ENCODE data around the gene SCLY.

DNA sequence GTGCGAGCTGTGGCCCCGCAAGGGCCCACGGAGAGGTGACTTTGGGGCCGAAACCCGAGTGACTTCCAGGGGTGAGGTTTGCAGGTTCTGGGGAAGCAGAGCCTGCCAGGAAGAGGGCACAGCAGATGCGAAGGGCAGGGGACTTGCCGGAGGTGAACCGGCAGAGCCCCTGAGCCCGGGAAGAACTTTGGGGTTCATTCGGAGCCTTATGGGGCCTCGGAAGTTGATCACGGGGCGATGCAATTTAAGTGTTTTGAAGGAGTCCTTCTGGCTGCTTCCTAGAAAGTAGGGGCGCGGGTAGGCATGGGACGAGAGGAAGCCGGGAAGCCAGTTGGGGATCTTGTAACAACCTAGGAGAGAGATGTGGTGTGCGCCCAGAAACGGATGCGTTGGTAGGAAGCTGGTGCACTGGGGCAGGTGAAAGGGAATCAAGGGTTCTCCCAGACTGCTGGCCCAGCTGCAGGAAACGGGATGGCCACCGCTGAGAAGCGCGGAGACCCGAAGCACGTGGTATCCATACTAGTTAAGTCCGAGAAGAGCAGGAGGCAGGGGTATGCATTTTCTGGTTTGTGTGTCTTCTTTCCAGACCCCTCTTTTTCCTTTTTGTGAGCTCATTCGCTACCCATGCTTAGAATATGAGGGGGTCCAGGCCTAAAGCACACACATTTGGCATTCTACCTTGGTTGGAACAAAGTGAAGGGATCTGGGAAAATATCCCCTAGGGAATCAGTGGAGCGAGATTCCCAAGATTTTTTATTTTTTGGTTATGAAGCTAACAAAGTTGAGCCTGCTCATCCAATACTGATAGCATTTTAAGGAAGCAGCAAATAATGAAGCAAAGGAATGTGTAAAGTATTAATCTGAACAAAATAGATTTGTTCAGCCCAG, 758 bp downstream of the SCLY start:
- no peak for TF ChIP-seq ZNF223 (tag by site-specific recombination; IDR thresholded peaks at IDR 0.05)
- TF ChIP-seq, protein P1, sequence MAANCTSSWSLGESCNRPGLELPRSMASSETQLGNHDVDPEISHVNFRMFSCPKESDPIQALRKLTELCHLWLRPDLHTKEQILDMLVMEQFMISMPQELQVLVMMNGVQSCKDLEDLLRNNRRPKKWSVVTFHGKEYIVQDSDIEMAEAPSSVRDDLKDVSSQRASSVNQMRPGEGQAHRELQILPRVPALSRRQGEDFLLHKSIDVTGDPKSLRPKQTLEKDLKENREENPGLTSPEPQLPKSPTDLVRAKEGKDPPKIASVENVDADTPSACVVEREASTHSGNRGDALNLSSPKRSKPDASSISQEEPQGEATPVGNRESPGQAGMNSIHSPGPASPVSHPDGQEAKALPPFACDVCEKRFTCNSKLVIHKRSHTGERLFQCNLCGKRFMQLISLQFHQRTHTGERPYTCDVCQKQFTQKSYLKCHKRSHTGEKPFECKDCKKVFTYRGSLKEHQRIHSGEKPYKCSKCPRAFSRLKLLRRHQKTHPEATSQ (tag by site-specific recombination; IDR thresholded peaks at IDR 0.05): no peak
- TF ChIP-seq, protein P2, sequence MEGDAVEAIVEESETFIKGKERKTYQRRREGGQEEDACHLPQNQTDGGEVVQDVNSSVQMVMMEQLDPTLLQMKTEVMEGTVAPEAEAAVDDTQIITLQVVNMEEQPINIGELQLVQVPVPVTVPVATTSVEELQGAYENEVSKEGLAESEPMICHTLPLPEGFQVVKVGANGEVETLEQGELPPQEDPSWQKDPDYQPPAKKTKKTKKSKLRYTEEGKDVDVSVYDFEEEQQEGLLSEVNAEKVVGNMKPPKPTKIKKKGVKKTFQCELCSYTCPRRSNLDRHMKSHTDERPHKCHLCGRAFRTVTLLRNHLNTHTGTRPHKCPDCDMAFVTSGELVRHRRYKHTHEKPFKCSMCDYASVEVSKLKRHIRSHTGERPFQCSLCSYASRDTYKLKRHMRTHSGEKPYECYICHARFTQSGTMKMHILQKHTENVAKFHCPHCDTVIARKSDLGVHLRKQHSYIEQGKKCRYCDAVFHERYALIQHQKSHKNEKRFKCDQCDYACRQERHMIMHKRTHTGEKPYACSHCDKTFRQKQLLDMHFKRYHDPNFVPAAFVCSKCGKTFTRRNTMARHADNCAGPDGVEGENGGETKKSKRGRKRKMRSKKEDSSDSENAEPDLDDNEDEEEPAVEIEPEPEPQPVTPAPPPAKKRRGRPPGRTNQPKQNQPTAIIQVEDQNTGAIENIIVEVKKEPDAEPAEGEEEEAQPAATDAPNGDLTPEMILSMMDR (tag by site-specific recombination; IDR thresholded peaks at IDR 0.05): no peak
- TF ChIP-seq ZNF202 (tag by site-specific recombination; IDR thresholded peaks at IDR 0.05; ENCODE audit: borderline replicate concordance): no peak
